ENCODE data around the gene MRFAP1. TPM values are rescaled to one million over a fixed set of nuclear protein-coding genes. Genes with fewer than 3 reads are reported as not detected.
A peak's percentile ranks its signal among the peaks of the same experiment; 100 is the strongest.

The MRFAP1 gene
- polyA plus RNA-seq (2013): 231 TPM

- ChIA-PET POLR2A (interaction anchor here (0.6 to 1.3 kb wide), 7 partner anchors 26 to 269 kb away, joined by 3 to 7 read pairs (median 4); partner anchors contain the start of genes MRFAP1L1 and TBC1D14), CTCF (interaction anchor here (0.6 to 2.0 kb wide), 4 partner anchors 34 to 1072 kb away, joined by 3 to 4 read pairs (median 4); partner anchors contain the start of gene BLOC1S4)
- Histone ChIP-seq H3K36me3 (ENCODE audit: control insufficient read depth in 4 of 4, insufficient read depth in 4 of 4, low read length in 3 of 4) (peaks cover 7 to 21% (median 15%) of the 10 kb centered on the region in 4 experiments), H3K9me3 (ENCODE audit: control extremely low read depth in 1 of 5, control insufficient read depth in 4 of 5, insufficient read depth in 2 of 5, low read depth in 1 of 5, low read length in 4 of 5) (no peaks in the 10 kb centered on the region), H3K4me1 (ENCODE audit: control extremely low read depth in 1 of 4, control insufficient read depth in 4 of 4, insufficient read depth in 4 of 4, low read length in 3 of 4) (peaks cover 12 to 30% (median 18%) of the 10 kb centered on the region in 4 experiments), H3K4me3 (ENCODE audit: control insufficient read depth in 1 of 7, extremely low read depth in 1 of 7, insufficient read depth in 4 of 7, low read depth in 2 of 7, low read length in 6 of 7) (peak within 1 kb of the TSS; percentile 84 to 98 (median 93)), H3K27ac (ENCODE audit: insufficient read depth in 1 of 2, low read depth in 1 of 2, low read length in 2 of 2, poor library complexity in 1 of 2, severe bottlenecking in 2 of 2) (peak within 1 kb of the TSS; percentile 93 to 98), H3K27me3 (replicated peaks in 2 of 5; ENCODE audit: control insufficient read depth in 4 of 5, insufficient read depth in 5 of 5, low read length in 4 of 5) (no peaks in the 10 kb centered on the region)
- peak; percentile 96 to 99 (median 98) for DNase-seq
- 0% methylated on average over 80 of the region's 90 CpGs for WGBS (ENCODE audit: insufficient coverage)
Observed at GRCh38 chr4:6640292-6641163, at the start of gene MRFAP1. Gene MRFAP1, plus strand, starts transcription at chr4:6640685. Its CDS starts 178 bp downstream, at chr4:6640863.

GRCh38 chr4:6591313-6591712, 49.2 kb upstream of the MRFAP1 start:
- H3K36me3 ChIP-seq (ENCODE audit: control insufficient read depth in 4 of 4, insufficient read depth in 4 of 4, low read length in 3 of 4): peaks cover 9 to 47% (median 28%) of the 10 kb centered on the region in 4 experiments
- DNase-seq: no peak
- WGBS (ENCODE audit: insufficient coverage): 85% methylated on average over 5 of the region's 9 CpGs
- H3K27ac ChIP-seq (ENCODE audit: insufficient read depth in 1 of 2, low read depth in 1 of 2, low read length in 2 of 2, poor library complexity in 1 of 2, severe bottlenecking in 2 of 2): no peak overlapping the region
- H3K4me3 ChIP-seq (ENCODE audit: control insufficient read depth in 1 of 7, extremely low read depth in 1 of 7, insufficient read depth in 4 of 7, low read depth in 2 of 7, low read length in 6 of 7): no peak overlapping the region
- POLR2A ChIA-PET: no interaction called here
- CTCF ChIA-PET: interaction anchor here (0.7 to 1.0 kb wide), 2 partner anchors 21 to 76 kb away, joined by 3 read pairs; no protein-coding TSS in a partner anchor
- no peaks in the 10 kb centered on the region for H3K9me3 ChIP-seq (ENCODE audit: control extremely low read depth in 1 of 5, control insufficient read depth in 4 of 5, insufficient read depth in 2 of 5, low read depth in 1 of 5, low read length in 4 of 5)
- no peaks in the 10 kb centered on the region for H3K4me1 ChIP-seq (ENCODE audit: control extremely low read depth in 1 of 4, control insufficient read depth in 4 of 4, insufficient read depth in 4 of 4, low read length in 3 of 4)
- no peaks in the 10 kb centered on the region for H3K27me3 ChIP-seq (replicated peaks in 2 of 5; ENCODE audit: control insufficient read depth in 4 of 5, insufficient read depth in 5 of 5, low read length in 4 of 5)

GRCh38 chr4:6591781-6592180, 48.7 kb upstream of the MRFAP1 start:
- WGBS (ENCODE audit: insufficient coverage): 86% methylated on average over 9 of the region's 9 CpGs
- ChIA-PET POLR2A (no interaction called here), CTCF (interaction anchor here (0.7 to 1.0 kb wide), 2 partner anchors 20 to 75 kb away, joined by 3 read pairs; no protein-coding TSS in a partner anchor)
- Histone ChIP-seq H3K36me3 (ENCODE audit: control insufficient read depth in 4 of 4, insufficient read depth in 4 of 4, low read length in 3 of 4) (peaks cover 10 to 47% (median 28%) of the 10 kb centered on the region in 4 experiments), H3K9me3 (ENCODE audit: control extremely low read depth in 1 of 5, control insufficient read depth in 4 of 5, insufficient read depth in 2 of 5, low read depth in 1 of 5, low read length in 4 of 5) (no peaks in the 10 kb centered on the region), H3K27me3 (replicated peaks in 2 of 5; ENCODE audit: control insufficient read depth in 4 of 5, insufficient read depth in 5 of 5, low read length in 4 of 5) (no peaks in the 10 kb centered on the region), H3K4me1 (ENCODE audit: control extremely low read depth in 1 of 4, control insufficient read depth in 4 of 4, insufficient read depth in 4 of 4, low read length in 3 of 4) (no peaks in the 10 kb centered on the region), H3K27ac (ENCODE audit: insufficient read depth in 1 of 2, low read depth in 1 of 2, low read length in 2 of 2, poor library complexity in 1 of 2, severe bottlenecking in 2 of 2) (no peak overlapping the region), H3K4me3 (ENCODE audit: control insufficient read depth in 1 of 7, extremely low read depth in 1 of 7, insufficient read depth in 4 of 7, low read depth in 2 of 7, low read length in 6 of 7) (no peak overlapping the region)
- DNase-seq: no peak

- Histone ChIP-seq H3K27me3 (replicated peaks in 2 of 5; ENCODE audit: control insufficient read depth in 4 of 5, insufficient read depth in 5 of 5, low read length in 4 of 5) (no peaks in the 10 kb centered on the region), H3K4me3 (ENCODE audit: control insufficient read depth in 1 of 7, extremely low read depth in 1 of 7, insufficient read depth in 4 of 7, low read depth in 2 of 7, low read length in 6 of 7) (no peak overlapping the region), H3K36me3 (ENCODE audit: control insufficient read depth in 4 of 4, insufficient read depth in 4 of 4, low read length in 3 of 4) (peaks cover 10 to 51% (median 33%) of the 10 kb centered on the region in 4 experiments), H3K4me1 (ENCODE audit: control extremely low read depth in 1 of 4, control insufficient read depth in 4 of 4, insufficient read depth in 4 of 4, low read length in 3 of 4) (no peaks in the 10 kb centered on the region), H3K27ac (ENCODE audit: insufficient read depth in 1 of 2, low read depth in 1 of 2, low read length in 2 of 2, poor library complexity in 1 of 2, severe bottlenecking in 2 of 2) (no peak overlapping the region), H3K9me3 (ENCODE audit: control extremely low read depth in 1 of 5, control insufficient read depth in 4 of 5, insufficient read depth in 2 of 5, low read depth in 1 of 5, low read length in 4 of 5) (no peaks in the 10 kb centered on the region)
- CTCF ChIA-PET: no interaction called here
- POLR2A ChIA-PET: interaction anchor here (0.6 kb wide), 1 partner anchor 48 kb away, joined by 3 read pairs; no protein-coding TSS in a partner anchor
- no peak for DNase-seq
- WGBS (ENCODE audit: insufficient coverage): 99% methylated on average over 12 of the region's 16 CpGs
Observed at GRCh38 chr4:6592804-6593563, 47.5 kb upstream of the MRFAP1 start.

GRCh38 chr4:6594341-6594740, 46.1 kb upstream of the MRFAP1 start:
- ChIA-PET POLR2A (interaction anchor here (1.0 kb wide), 1 partner anchor 453 kb away, joined by 3 read pairs; no protein-coding TSS in a partner anchor), CTCF (no interaction called here)
- no peak for DNase-seq
- H3K4me3 ChIP-seq (ENCODE audit: control insufficient read depth in 1 of 7, extremely low read depth in 1 of 7, insufficient read depth in 4 of 7, low read depth in 2 of 7, low read length in 6 of 7): no peak overlapping the region
- WGBS (ENCODE audit: insufficient coverage): 98% methylated on average over 15 of the region's 22 CpGs
- H3K27ac ChIP-seq (ENCODE audit: insufficient read depth in 1 of 2, low read depth in 1 of 2, low read length in 2 of 2, poor library complexity in 1 of 2, severe bottlenecking in 2 of 2): no peak overlapping the region
- H3K27me3 ChIP-seq (replicated peaks in 2 of 5; ENCODE audit: control insufficient read depth in 4 of 5, insufficient read depth in 5 of 5, low read length in 4 of 5): no peaks in the 10 kb centered on the region
- no peaks in the 10 kb centered on the region for H3K9me3 ChIP-seq (ENCODE audit: control extremely low read depth in 1 of 5, control insufficient read depth in 4 of 5, insufficient read depth in 2 of 5, low read depth in 1 of 5, low read length in 4 of 5)
- H3K4me1 ChIP-seq (ENCODE audit: control extremely low read depth in 1 of 4, control insufficient read depth in 4 of 4, insufficient read depth in 4 of 4, low read length in 3 of 4): no peaks in the 10 kb centered on the region
- peaks cover 9 to 49% (median 35%) of the 10 kb centered on the region in 4 experiments for H3K36me3 ChIP-seq (ENCODE audit: control insufficient read depth in 4 of 4, insufficient read depth in 4 of 4, low read length in 3 of 4)

GRCh38 chr4:6594826-6595355, 45.6 kb upstream of the MRFAP1 start:
- WGBS (ENCODE audit: insufficient coverage): 98% methylated on average over 5 of the region's 7 CpGs
- ChIA-PET POLR2A (interaction anchor here (1.0 kb wide), 1 partner anchor 452 kb away, joined by 3 read pairs; no protein-coding TSS in a partner anchor), CTCF (no interaction called here)
- Histone ChIP-seq H3K27me3 (replicated peaks in 2 of 5; ENCODE audit: control insufficient read depth in 4 of 5, insufficient read depth in 5 of 5, low read length in 4 of 5) (no peaks in the 10 kb centered on the region), H3K36me3 (ENCODE audit: control insufficient read depth in 4 of 4, insufficient read depth in 4 of 4, low read length in 3 of 4) (peaks cover 9 to 50% (median 34%) of the 10 kb centered on the region in 4 experiments), H3K4me3 (ENCODE audit: control insufficient read depth in 1 of 7, extremely low read depth in 1 of 7, insufficient read depth in 4 of 7, low read depth in 2 of 7, low read length in 6 of 7) (no peak overlapping the region), H3K4me1 (ENCODE audit: control extremely low read depth in 1 of 4, control insufficient read depth in 4 of 4, insufficient read depth in 4 of 4, low read length in 3 of 4) (no peaks in the 10 kb centered on the region), H3K9me3 (ENCODE audit: control extremely low read depth in 1 of 5, control insufficient read depth in 4 of 5, insufficient read depth in 2 of 5, low read depth in 1 of 5, low read length in 4 of 5) (no peaks in the 10 kb centered on the region), H3K27ac (ENCODE audit: insufficient read depth in 1 of 2, low read depth in 1 of 2, low read length in 2 of 2, poor library complexity in 1 of 2, severe bottlenecking in 2 of 2) (no peak overlapping the region)
- no peak for DNase-seq
